Measurements from ENCODE around the gene ADAMTS5.

The ADAMTS5 gene

DNA sequence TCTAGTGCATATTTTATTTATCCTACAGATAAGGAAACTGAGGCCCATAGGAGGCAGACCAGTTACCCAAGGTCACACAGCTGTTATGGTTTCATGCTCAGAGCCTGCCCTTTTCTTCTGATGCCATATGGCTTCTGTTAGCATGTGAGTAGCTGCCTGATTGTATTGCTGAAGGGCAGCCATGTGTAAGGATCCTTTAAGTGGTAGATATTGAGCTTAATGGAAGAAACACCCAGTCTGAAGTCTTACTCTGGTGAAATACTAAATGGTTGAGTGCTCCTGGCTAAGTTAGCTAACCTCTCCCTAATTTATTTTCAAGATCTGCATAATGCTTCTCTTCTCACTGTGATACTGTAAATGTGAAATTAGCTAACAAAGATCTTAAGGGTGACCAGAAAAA, 30.9 kb downstream of the ADAMTS5 start:
- DNase-seq (ENCODE audit: low spot score), result no peak
- H3K79me1 ChIP-seq (ENCODE audit: low read depth, low read length), result no peaks in the 10 kb centered on the region
- no peak overlapping the region for H3K9ac ChIP-seq (ENCODE audit: low read depth, low read length, poor library complexity)
- H3K4me1 ChIP-seq (ENCODE audit: control insufficient read depth in 2 of 2, insufficient read depth in 1 of 2, low read depth in 1 of 2, low read length in 2 of 2), result no peaks in the 10 kb centered on the region
- no peak overlapping the region for H3K4me3 ChIP-seq (ENCODE audit: low read length in 2 of 2)
- no peak overlapping the region for H2BK120ac ChIP-seq (ENCODE audit: low read depth, low read length)
- no peak overlapping the region for H2BK15ac ChIP-seq (ENCODE audit: low read length)
- H4K8ac ChIP-seq (ENCODE audit: low read depth, low read length), result no peak overlapping the region
- no peak overlapping the region for H2BK5ac ChIP-seq (ENCODE audit: low read length)
- no peak overlapping the region for H3K14ac ChIP-seq (ENCODE audit: low read length)
- no peak overlapping the region for H2AK5ac ChIP-seq (ENCODE audit: low read depth, low read length)
- no peak overlapping the region for H2AFZ ChIP-seq (ENCODE audit: low read length)
- H3K18ac ChIP-seq (ENCODE audit: low read length), result no peak overlapping the region
- H3K4me2 ChIP-seq (ENCODE audit: insufficient read depth, low read length, poor library complexity, severe bottlenecking), result no peak overlapping the region
- no peak overlapping the region for H3K23ac ChIP-seq (ENCODE audit: low read depth, low read length, poor library complexity)
- H3K27ac ChIP-seq (replicated peaks; ENCODE audit: low read length), result no peak overlapping the region
- H2BK12ac ChIP-seq (ENCODE audit: low read length), result no peak overlapping the region
- H3K27me3 ChIP-seq (ENCODE audit: control insufficient read depth in 3 of 3, insufficient read depth in 3 of 3, low read depth in 1 of 3, low read length in 3 of 3), result no peaks in the 10 kb centered on the region
- no peak overlapping the region for H4K91ac ChIP-seq (ENCODE audit: low read depth, low read length, poor library complexity)
- H3K9me3 ChIP-seq (replicated peaks in 1 of 2; ENCODE audit: control insufficient read depth in 2 of 2, insufficient read depth in 1 of 2, low read depth in 1 of 2, low read length in 2 of 2), result peaks cover 0 to 2% of the 10 kb centered on the region in 2 donors
- no peak overlapping the region for H3K4ac ChIP-seq (ENCODE audit: low read length)
- no peaks in the 10 kb centered on the region for H3K36me3 ChIP-seq (replicated peaks in 1 of 2; ENCODE audit: control insufficient read depth in 2 of 2, insufficient read depth in 2 of 2, low read length in 2 of 2)

- Histone ChIP-seq H2AK5ac (ENCODE audit: low read depth, low read length) (no peak overlapping the region), H3K9me3 (replicated peaks in 1 of 2; ENCODE audit: control insufficient read depth in 2 of 2, insufficient read depth in 1 of 2, low read depth in 1 of 2, low read length in 2 of 2) (peaks cover 0 to 2% of the 10 kb centered on the region in 2 donors), H3K9ac (ENCODE audit: low read depth, low read length, poor library complexity) (no peak overlapping the region), H3K27ac (replicated peaks; ENCODE audit: low read length) (no peak overlapping the region), H3K4me1 (ENCODE audit: control insufficient read depth in 2 of 2, insufficient read depth in 1 of 2, low read depth in 1 of 2, low read length in 2 of 2) (no peaks in the 10 kb centered on the region), H3K18ac (ENCODE audit: low read length) (peak overlapping the region; percentile 15), H4K91ac (ENCODE audit: low read depth, low read length, poor library complexity) (no peak overlapping the region), H2BK120ac (ENCODE audit: low read depth, low read length) (no peak overlapping the region), H3K79me1 (ENCODE audit: low read depth, low read length) (no peaks in the 10 kb centered on the region), H3K36me3 (replicated peaks in 1 of 2; ENCODE audit: control insufficient read depth in 2 of 2, insufficient read depth in 2 of 2, low read length in 2 of 2) (no peaks in the 10 kb centered on the region), H2BK12ac (ENCODE audit: low read length) (no peak overlapping the region), H3K4me2 (ENCODE audit: insufficient read depth, low read length, poor library complexity, severe bottlenecking) (no peak overlapping the region), H4K8ac (ENCODE audit: low read depth, low read length) (no peak overlapping the region), H2BK5ac (ENCODE audit: low read length) (no peak overlapping the region), H2BK15ac (ENCODE audit: low read length) (no peak overlapping the region), H3K27me3 (ENCODE audit: control insufficient read depth in 3 of 3, insufficient read depth in 3 of 3, low read depth in 1 of 3, low read length in 3 of 3) (no peaks in the 10 kb centered on the region), H3K23ac (ENCODE audit: low read depth, low read length, poor library complexity) (no peak overlapping the region), H3K4ac (ENCODE audit: low read length) (no peak overlapping the region), H3K14ac (ENCODE audit: low read length) (no peak overlapping the region), H3K4me3 (ENCODE audit: low read length in 2 of 2) (no peak overlapping the region), H2AFZ (ENCODE audit: low read length) (no peak overlapping the region)
- no peak for DNase-seq (ENCODE audit: low spot score)
- no CpG with 5 or more reads among the region's 11 CpGs for WGBS, 2 donors (ENCODE audit: extremely low coverage in 2 of 2, insufficient read length in 2 of 2, insufficient replicate concordance in 1 of 2)
Measured at GRCh38 chr21:26934383-26934782, 32.5 kb downstream of the ADAMTS5 start.

DNA sequence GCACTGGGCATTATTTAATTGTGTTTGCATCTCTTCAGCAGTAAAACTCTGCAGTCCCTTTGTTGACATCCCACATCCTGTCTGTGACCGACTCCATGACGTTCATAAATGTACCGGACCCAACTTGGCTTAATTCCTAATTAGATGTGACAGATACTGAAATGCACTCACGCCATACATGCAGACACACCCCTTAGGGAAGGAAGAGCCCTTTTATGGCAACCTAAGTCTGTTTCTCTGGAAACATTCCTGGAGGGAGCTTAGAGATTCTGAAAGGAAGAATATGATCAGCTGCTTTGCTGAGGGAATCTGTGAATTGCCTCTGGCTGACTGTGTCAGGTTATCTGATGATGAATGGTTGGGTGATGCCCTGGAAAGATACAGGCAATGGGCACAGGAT, 33.4 kb downstream of the ADAMTS5 start:
- H2BK5ac ChIP-seq (ENCODE audit: low read length), result no peak overlapping the region
- no peaks in the 10 kb centered on the region for H3K36me3 ChIP-seq (replicated peaks in 1 of 2; ENCODE audit: control insufficient read depth in 2 of 2, insufficient read depth in 2 of 2, low read length in 2 of 2)
- no peak overlapping the region for H3K14ac ChIP-seq (ENCODE audit: low read length)

GRCh38 chr21:26925636-26926035, 41.3 kb downstream of the ADAMTS5 start:
- WGBS, 2 donors (ENCODE audit: extremely low coverage in 2 of 2, insufficient read length in 2 of 2, insufficient replicate concordance in 1 of 2), result no CpG with 5 or more reads among the region's 4 CpGs
- H3K36me3 ChIP-seq (replicated peaks in 1 of 2; ENCODE audit: control insufficient read depth in 2 of 2, insufficient read depth in 2 of 2, low read length in 2 of 2), result no peaks in the 10 kb centered on the region

More for the DNA sequence above, 33.4 kb downstream of the ADAMTS5 start:
- Histone ChIP-seq H4K91ac (ENCODE audit: low read depth, low read length, poor library complexity) (no peak overlapping the region), H3K4me3 (ENCODE audit: low read length in 2 of 2) (no peak overlapping the region), H2BK12ac (ENCODE audit: low read length) (no peak overlapping the region), H3K4me2 (ENCODE audit: insufficient read depth, low read length, poor library complexity, severe bottlenecking) (no peak overlapping the region), H3K27me3 (ENCODE audit: control insufficient read depth in 3 of 3, insufficient read depth in 3 of 3, low read depth in 1 of 3, low read length in 3 of 3) (no peaks in the 10 kb centered on the region), H3K4ac (ENCODE audit: low read length) (no peak overlapping the region), H3K79me1 (ENCODE audit: low read depth, low read length) (no peaks in the 10 kb centered on the region), H3K23ac (ENCODE audit: low read depth, low read length, poor library complexity) (no peak overlapping the region), H2BK15ac (ENCODE audit: low read length) (no peak overlapping the region), H3K9ac (ENCODE audit: low read depth, low read length, poor library complexity) (no peak overlapping the region), H2AFZ (ENCODE audit: low read length) (no peak overlapping the region), H3K9me3 (replicated peaks in 1 of 2; ENCODE audit: control insufficient read depth in 2 of 2, insufficient read depth in 1 of 2, low read depth in 1 of 2, low read length in 2 of 2) (peaks cover 0 to 2% of the 10 kb centered on the region in 2 donors), H3K27ac (replicated peaks; ENCODE audit: low read length) (no peak overlapping the region), H3K18ac (ENCODE audit: low read length) (no peak overlapping the region), H4K8ac (ENCODE audit: low read depth, low read length) (no peak overlapping the region), H2AK5ac (ENCODE audit: low read depth, low read length) (no peak overlapping the region), H2BK120ac (ENCODE audit: low read depth, low read length) (no peak overlapping the region), H3K4me1 (ENCODE audit: control insufficient read depth in 2 of 2, insufficient read depth in 1 of 2, low read depth in 1 of 2, low read length in 2 of 2) (no peaks in the 10 kb centered on the region)
- WGBS, 2 donors (ENCODE audit: extremely low coverage in 2 of 2, insufficient read length in 2 of 2, insufficient replicate concordance in 1 of 2), result no CpG with 5 or more reads among the region's 4 CpGs
- no peak for DNase-seq (ENCODE audit: low spot score)

More at GRCh38 chr21:26925636-26926035, 41.3 kb downstream of the ADAMTS5 start:
- Histone ChIP-seq H2BK5ac (ENCODE audit: low read length) (no peak overlapping the region), H2BK12ac (ENCODE audit: low read length) (no peak overlapping the region), H3K23ac (ENCODE audit: low read depth, low read length, poor library complexity) (no peak overlapping the region), H3K4me1 (ENCODE audit: control insufficient read depth in 2 of 2, insufficient read depth in 1 of 2, low read depth in 1 of 2, low read length in 2 of 2) (no peaks in the 10 kb centered on the region), H3K27ac (replicated peaks; ENCODE audit: low read length) (no peak overlapping the region), H2AK5ac (ENCODE audit: low read depth, low read length) (no peak overlapping the region), H2BK120ac (ENCODE audit: low read depth, low read length) (no peak overlapping the region), H3K14ac (ENCODE audit: low read length) (no peak overlapping the region), H4K91ac (ENCODE audit: low read depth, low read length, poor library complexity) (no peak overlapping the region), H3K79me1 (ENCODE audit: low read depth, low read length) (no peaks in the 10 kb centered on the region), H3K4me3 (ENCODE audit: low read length in 2 of 2) (no peak overlapping the region), H3K9me3 (replicated peaks in 1 of 2; ENCODE audit: control insufficient read depth in 2 of 2, insufficient read depth in 1 of 2, low read depth in 1 of 2, low read length in 2 of 2) (no peaks in the 10 kb centered on the region), H4K8ac (ENCODE audit: low read depth, low read length) (no peak overlapping the region), H3K9ac (ENCODE audit: low read depth, low read length, poor library complexity) (no peak overlapping the region), H3K4me2 (ENCODE audit: insufficient read depth, low read length, poor library complexity, severe bottlenecking) (no peak overlapping the region), H3K4ac (ENCODE audit: low read length) (no peak overlapping the region), H3K27me3 (ENCODE audit: control insufficient read depth in 3 of 3, insufficient read depth in 3 of 3, low read depth in 1 of 3, low read length in 3 of 3) (no peaks in the 10 kb centered on the region), H2BK15ac (ENCODE audit: low read length) (no peak overlapping the region), H2AFZ (ENCODE audit: low read length) (no peak overlapping the region), H3K18ac (ENCODE audit: low read length) (no peak overlapping the region)
- DNase-seq (ENCODE audit: low spot score), result no peak
